Measurements from ENCODE around the gene PRRC2B.
"Not testable (repeated sequence)": the region's sequence is repeated elsewhere in the genome, so short reads cannot be mapped to it uniquely, and the experiment has no call there.

PRRC2B gene

DNA sequence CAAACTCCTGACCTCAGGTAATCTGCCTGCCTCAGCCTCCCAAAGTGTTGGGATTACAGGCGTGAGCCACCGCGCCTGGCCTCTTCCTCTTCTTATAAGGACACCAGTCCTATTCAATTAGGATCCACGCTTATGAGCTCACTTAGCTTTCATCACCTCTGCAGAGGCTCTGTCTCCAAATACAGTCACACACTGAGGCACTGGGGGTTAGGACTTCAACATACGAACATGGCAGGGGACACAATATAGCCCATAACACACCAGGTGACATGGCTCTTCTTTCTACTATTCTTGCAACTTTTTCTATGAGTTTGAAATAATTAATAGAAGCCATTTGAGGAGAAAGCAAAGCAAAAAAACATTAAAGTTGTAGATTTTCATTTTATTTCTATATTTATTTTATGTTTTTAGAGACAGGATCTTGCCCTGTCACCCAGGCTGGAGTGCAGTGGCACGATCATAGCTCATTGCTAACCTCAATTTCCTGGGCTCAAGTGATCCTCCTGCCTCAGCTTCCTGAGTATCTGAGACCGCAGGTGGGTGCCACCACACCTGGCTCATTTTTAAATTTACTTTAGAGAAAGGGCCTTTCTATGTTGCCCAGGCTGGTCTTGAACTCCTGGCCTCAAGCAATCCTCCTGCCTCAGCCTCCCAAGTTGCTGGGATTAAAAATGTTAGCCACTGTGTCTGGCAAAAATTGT lies 145.5 kb downstream of the PRRC2B start:
- DNase-seq (ENCODE audit: low read depth in 2 of 2), result no peak

DNA sequence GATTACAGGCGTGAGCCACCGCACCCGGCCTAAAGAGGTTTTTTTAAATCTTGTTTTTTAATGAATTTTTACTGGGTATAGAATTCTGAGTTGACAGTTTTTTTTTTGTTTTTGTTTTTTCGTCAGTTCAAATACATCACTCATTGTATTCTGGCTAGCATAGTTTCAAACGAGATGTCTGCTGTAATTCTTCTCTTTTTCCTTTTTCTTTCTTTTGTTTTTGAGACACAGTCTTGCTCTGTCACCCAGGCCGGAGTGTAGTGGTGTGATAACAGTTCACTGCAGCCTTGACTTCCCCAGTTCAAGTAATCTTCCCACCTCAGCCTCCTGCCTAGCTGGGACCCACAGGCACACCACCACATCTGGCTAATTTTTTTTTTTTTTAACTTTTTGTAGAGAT lies 149.3 kb downstream of the PRRC2B start:
- no peak for DNase-seq (ENCODE audit: low read depth in 2 of 2)

GRCh38 chr9:131545003-131545785 lies 151.3 kb downstream of the PRRC2B start, which contains the start of gene PRRT1B:
PRRT1B (plus strand) TSS chr9:131545523; CDS start chr9:131545616, 93 bp downstream.
- no peak for DNase-seq (ENCODE audit: low read depth in 2 of 2)

DNA sequence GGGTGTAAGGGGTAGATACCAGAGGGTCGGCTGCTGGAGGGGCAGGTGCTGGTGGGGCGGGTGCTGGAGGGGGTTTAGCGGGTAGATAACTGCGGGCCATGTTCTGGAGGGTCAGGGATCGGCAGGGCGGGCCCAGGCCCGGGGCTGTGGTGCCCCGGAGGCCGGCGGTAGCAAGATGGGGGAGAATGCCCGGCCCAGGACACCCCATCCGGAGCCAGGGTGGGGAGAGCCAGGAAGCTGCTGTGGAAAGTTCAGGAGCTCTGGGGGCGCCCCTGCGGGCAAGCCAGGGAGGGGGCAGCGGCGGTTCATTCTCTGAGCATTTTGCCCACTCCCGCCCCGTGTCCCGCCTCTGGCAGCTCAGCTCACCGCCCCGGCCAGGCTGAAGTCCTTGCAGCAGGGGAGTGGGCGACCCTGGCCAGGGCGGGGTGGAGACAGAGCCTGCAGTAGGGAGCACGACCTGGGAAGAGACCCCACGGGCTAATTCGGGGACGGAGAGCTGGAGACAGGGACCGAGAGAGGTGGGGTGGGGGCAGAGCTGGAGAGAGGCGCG lies 152.0 kb downstream of the PRRC2B start:
- DNase-seq (ENCODE audit: low read depth in 2 of 2), result no peak

- DNase-seq (ENCODE audit: low read depth in 2 of 2), result no peak
These were observed 152.6 kb downstream of the PRRC2B start for GRCh38 chr9:131546336-131547084.

DNA sequence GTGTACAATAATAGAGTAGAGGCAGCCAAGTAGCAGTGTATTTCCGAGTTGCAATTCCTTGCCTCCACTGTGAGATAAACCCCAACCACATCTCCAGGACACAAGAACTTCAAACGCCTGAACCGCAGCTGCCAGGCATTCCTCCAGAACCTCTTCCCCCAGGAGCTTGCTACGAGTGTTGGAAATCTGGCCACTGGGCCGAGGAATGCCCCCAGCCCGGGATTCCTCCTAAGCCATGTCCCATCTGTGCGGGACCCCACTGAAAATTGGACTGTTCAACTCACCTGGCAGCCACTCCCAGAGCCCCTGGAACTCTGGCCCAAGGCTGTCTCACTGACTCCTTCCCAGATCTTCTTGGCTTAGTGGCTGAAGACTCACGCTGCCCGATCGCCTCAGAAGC lies 155.3 kb downstream of the PRRC2B start:
- not testable (repeated sequence) for DNase-seq (ENCODE audit: low read depth in 2 of 2)

All from fibroblast of skin of left quadriceps (primary cell).